ENCODE measurements around the gene MYEOV. TPM values are rescaled to one million over a fixed set of nuclear protein-coding genes. Genes with fewer than 3 reads are reported as not detected.

The MYEOV gene
- total RNA-seq, 4 donors from 2014 or later: not detected

DNA sequence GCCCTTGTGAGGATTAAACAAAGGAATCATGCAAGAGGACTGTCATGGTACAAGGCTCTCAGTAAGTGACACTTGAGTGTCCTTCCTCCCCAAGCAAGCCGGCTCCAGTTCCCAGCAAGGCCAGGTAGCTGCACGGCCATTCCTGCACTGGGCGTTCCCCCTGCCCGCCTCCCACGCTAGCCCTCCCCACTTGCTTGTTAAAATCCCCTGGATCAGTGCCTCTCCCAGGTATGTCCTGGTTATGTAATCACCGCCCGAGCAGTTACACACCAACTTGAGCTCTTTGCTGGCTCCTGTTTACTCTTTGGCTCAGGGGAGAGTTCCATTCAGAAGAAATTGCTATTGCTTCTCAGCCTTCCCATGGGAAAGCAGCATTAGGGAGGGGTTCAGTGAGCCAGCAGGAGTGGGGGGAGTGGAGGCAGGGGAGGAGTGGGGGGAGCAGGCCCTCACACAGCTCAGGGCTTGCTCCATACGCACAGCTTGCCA, 19.4 kb upstream of the MYEOV start:
- Histone ChIP-seq H3K4me3 (no peak overlapping the region), H3K27ac (no peak overlapping the region), H3K27me3 (peaks cover 4% of the 10 kb centered on the region), H3K36me3 (no peaks in the 10 kb centered on the region), H3K9me3 (no peaks in the 10 kb centered on the region), H3K4me1 (no peaks in the 10 kb centered on the region)
- TF ChIP-seq EP300 (IDR thresholded peaks at IDR 0.05) (no peak), POLR2AphosphoS5 (IDR thresholded peaks at IDR 0.05) (no peak), POLR2A (IDR thresholded peaks at IDR 0.05) (no peak)
- TF ChIP-seq, protein P1, sequence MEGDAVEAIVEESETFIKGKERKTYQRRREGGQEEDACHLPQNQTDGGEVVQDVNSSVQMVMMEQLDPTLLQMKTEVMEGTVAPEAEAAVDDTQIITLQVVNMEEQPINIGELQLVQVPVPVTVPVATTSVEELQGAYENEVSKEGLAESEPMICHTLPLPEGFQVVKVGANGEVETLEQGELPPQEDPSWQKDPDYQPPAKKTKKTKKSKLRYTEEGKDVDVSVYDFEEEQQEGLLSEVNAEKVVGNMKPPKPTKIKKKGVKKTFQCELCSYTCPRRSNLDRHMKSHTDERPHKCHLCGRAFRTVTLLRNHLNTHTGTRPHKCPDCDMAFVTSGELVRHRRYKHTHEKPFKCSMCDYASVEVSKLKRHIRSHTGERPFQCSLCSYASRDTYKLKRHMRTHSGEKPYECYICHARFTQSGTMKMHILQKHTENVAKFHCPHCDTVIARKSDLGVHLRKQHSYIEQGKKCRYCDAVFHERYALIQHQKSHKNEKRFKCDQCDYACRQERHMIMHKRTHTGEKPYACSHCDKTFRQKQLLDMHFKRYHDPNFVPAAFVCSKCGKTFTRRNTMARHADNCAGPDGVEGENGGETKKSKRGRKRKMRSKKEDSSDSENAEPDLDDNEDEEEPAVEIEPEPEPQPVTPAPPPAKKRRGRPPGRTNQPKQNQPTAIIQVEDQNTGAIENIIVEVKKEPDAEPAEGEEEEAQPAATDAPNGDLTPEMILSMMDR (IDR thresholded peaks at IDR 0.05): no peak
- ATAC-seq: no peak
- WGBS, 2 donors (ENCODE audit: low coverage in 1 of 2): 36 to 55% methylated on average over 1 to 3 of the region's 8 CpGs

DNA sequence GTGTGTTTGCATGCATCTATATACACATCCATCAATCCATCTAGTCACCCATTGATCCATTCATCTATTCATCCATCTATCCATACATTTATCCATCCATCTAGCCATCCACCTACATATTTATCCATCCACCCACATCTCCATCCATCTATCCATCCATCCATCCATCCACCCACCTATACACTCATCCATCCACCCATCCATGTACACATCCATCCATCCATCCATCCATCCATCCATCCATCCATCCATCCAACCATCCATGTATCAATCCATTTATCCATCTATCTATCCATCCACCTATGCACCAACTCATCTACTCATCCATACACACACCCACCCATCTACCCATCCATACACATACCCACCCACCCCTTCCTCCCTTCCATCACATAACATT, 18.8 kb upstream of the MYEOV start:
- TF ChIP-seq, protein P1 (IDR thresholded peaks at IDR 0.05): no peak
- no peak for TF ChIP-seq EP300 (IDR thresholded peaks at IDR 0.05)
- no peak for TF ChIP-seq POLR2AphosphoS5 (IDR thresholded peaks at IDR 0.05)
- TF ChIP-seq POLR2A (IDR thresholded peaks at IDR 0.05): no peak
- H3K4me3 ChIP-seq: no peak overlapping the region
- H3K27ac ChIP-seq: no peak overlapping the region
- H3K4me1 ChIP-seq: no peaks in the 10 kb centered on the region
- no peaks in the 10 kb centered on the region for H3K9me3 ChIP-seq
- no peaks in the 10 kb centered on the region for H3K36me3 ChIP-seq
- peaks cover 4% of the 10 kb centered on the region for H3K27me3 ChIP-seq
- ATAC-seq: no peak

DNA sequence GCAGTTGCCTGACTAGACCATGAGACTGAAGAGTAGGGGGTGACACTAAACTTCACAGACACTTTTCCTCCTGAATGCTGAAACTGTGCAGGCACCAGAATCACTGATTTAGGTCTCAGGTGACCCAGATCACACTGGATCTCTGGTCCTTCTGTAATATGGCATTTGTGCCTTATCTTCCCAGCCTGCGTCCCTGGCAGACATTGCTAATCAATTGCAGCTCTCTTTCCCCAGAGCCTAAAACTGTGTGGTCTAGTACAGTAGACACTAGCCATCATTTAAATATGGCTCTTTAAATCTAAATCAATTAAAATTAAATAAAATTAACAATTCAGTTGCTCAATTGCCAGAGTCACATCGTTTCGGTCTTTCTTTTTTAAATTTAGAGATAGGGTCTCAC, 17.8 kb upstream of the MYEOV start:
- ATAC-seq: no peak
- TF ChIP-seq POLR2A (IDR thresholded peaks at IDR 0.05) (no peak), EP300 (IDR thresholded peaks at IDR 0.05) (no peak), POLR2AphosphoS5 (IDR thresholded peaks at IDR 0.05) (no peak)
- TF ChIP-seq, protein P1 (IDR thresholded peaks at IDR 0.05): no peak
- WGBS, 2 donors (ENCODE audit: low coverage in 1 of 2): 96 to 98% methylated on average over 3 of the region's 3 CpGs
- no peaks in the 10 kb centered on the region for H3K36me3 ChIP-seq
- H3K27me3 ChIP-seq: peaks cover 4% of the 10 kb centered on the region
- H3K4me1 ChIP-seq: no peaks in the 10 kb centered on the region
- no peak overlapping the region for H3K27ac ChIP-seq
- no peak overlapping the region for H3K4me3 ChIP-seq
- H3K9me3 ChIP-seq: no peaks in the 10 kb centered on the region

DNA sequence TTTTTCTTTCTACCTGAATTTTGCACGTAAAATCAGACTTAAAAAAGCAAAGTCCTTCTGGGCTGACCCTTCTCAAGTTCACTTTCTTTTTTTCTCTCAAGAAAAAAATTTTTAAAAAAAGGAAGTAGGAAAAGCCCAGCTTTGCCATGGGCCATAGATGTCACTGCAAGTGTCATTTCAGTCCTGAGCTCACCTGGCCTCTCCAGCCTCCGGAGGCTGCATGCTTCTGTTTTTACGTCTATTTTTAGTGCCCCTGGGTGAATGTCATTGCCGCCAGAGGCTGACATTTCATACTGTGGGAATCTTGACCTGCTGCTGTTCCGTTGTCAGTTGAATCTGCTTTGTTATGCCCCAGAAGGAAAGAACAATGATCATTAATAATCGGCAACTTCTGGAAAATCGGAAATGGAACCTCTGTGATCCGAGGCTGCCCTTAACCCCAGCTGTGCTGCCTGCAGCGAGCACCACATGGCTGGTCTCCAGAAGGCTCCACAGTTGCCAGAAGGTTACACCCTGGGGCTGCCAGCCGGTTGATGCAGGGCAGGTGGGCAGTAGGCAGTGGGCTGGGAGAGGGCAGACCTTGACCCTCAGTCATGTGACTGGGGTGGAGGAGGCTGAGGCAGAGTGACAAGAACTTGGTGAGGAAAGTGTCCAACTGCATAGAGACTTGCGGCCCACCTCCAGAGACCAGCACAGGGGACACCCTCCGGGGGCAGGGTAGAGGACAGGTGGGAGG, 16.7 kb upstream of the MYEOV start:
- peaks cover 4% of the 10 kb centered on the region for H3K27me3 ChIP-seq
- TF ChIP-seq POLR2AphosphoS5 (IDR thresholded peaks at IDR 0.05) (no peak), EP300 (IDR thresholded peaks at IDR 0.05) (no peak), POLR2A (IDR thresholded peaks at IDR 0.05) (no peak)
- TF ChIP-seq, protein P1 (IDR thresholded peaks at IDR 0.05): no peak
- H3K9me3 ChIP-seq: peaks cover 0 to 7% (median 0%) of the 10 kb centered on the region in 3 donors
- no peak for ATAC-seq
- WGBS, 2 donors (ENCODE audit: low coverage in 1 of 2): 39 to 42% methylated on average over 5 to 8 of the region's 12 CpGs
- no peaks in the 10 kb centered on the region for H3K4me1 ChIP-seq
- H3K36me3 ChIP-seq: no peaks in the 10 kb centered on the region
- no peak overlapping the region for H3K27ac ChIP-seq
- H3K4me3 ChIP-seq: no peak overlapping the region
